Mesothelial cell of epicardium (in vitro differentiated cells): ENCODE data around the gene UBE2M. TPM values are rescaled to one million over a fixed set of nuclear protein-coding genes. Genes with fewer than 3 reads are reported as not detected.
A peak's percentile ranks its signal among the peaks of the same experiment; 100 is the strongest.

ENCODE experiments used
- DNase-seq, 2 experiments: peaks; one replicate each; pipeline ENCODE4 v3.0.0; 2021; ENCODE audit warnings: low spot score in 2 of 2; ENCODE audit not compliant: unreplicated experiment in 2 of 2
- H3K27ac Mint-ChIP-seq: 2 replicates; pipeline ENCODE4 v1.8.0; 2021; ENCODE audit warnings: mixed read lengths
- H3K27me3 Mint-ChIP-seq: 2 replicates; pipeline ENCODE4 v1.8.0; 2021; ENCODE audit warnings: low read depth, mixed read lengths
- H3K36me3 Mint-ChIP-seq: 2 replicates; pipeline ENCODE4 v1.8.0; 2021; ENCODE audit warnings: mixed read lengths
- H3K4me1 Mint-ChIP-seq: 2 replicates; pipeline ENCODE4 v1.8.0; 2021; ENCODE audit warnings: mixed read lengths
- H3K4me3 Mint-ChIP-seq: 2 replicates; pipeline ENCODE4 v1.8.0; 2021; ENCODE audit warnings: mild to moderate bottlenecking, moderate library complexity, mixed read lengths
- H3K9me3 Mint-ChIP-seq: 2 replicates; pipeline ENCODE4 v1.8.0; 2021; ENCODE audit warnings: mixed read lengths
- total RNA-seq: library from RNA; stranded (reverse); gene quantifications from 3 replicates; pipeline ENCODE4 v1.2.1, GENCODE V29; 2021
- TF ChIP-seq, protein P1 (sequence below): fragments of 200-600 bp; sonication (generic); IDR thresholded peaks from one replicate; pipeline ENCODE4 v1.5.0; 2021; ENCODE audit warnings: antibody characterized with exemption; ENCODE audit not compliant: unreplicated experiment

UBE2M gene
- total RNA-seq, 1 donor from 2014 or later, result 73.4 TPM

DNA sequence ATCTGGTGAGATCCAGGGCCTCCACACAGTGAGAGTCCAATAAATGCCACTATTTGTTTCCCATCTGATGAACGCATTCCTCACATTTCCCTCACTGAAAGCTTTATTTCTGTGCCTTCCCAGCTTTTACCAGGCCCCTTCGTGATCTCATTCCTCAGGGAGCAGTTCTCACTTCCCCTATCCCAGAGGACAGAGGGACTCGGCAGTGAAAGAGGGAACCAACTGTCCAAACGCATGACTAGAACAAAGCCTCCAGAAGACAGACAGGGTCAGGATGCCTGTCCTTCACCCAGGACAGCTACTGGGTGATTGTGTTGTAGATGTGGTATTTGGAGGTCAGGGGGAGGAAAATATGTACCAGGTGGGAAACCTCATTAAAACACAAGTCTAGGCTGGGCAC is 36.8 kb downstream of the UBE2M start:
- H3K36me3 Mint-ChIP-seq, result no peaks in the 10 kb centered on the region
- TF ChIP-seq, protein P1, sequence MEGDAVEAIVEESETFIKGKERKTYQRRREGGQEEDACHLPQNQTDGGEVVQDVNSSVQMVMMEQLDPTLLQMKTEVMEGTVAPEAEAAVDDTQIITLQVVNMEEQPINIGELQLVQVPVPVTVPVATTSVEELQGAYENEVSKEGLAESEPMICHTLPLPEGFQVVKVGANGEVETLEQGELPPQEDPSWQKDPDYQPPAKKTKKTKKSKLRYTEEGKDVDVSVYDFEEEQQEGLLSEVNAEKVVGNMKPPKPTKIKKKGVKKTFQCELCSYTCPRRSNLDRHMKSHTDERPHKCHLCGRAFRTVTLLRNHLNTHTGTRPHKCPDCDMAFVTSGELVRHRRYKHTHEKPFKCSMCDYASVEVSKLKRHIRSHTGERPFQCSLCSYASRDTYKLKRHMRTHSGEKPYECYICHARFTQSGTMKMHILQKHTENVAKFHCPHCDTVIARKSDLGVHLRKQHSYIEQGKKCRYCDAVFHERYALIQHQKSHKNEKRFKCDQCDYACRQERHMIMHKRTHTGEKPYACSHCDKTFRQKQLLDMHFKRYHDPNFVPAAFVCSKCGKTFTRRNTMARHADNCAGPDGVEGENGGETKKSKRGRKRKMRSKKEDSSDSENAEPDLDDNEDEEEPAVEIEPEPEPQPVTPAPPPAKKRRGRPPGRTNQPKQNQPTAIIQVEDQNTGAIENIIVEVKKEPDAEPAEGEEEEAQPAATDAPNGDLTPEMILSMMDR, result no peak
- H3K27me3 Mint-ChIP-seq, result no peaks in the 10 kb centered on the region
- peak overlapping the region; percentile 48 for H3K4me3 Mint-ChIP-seq
- DNase-seq, result no peak
- peaks cover 23% of the 10 kb centered on the region for H3K4me1 Mint-ChIP-seq
- no peaks in the 10 kb centered on the region for H3K9me3 Mint-ChIP-seq
- H3K27ac Mint-ChIP-seq, result peak overlapping the region; percentile 75

DNA sequence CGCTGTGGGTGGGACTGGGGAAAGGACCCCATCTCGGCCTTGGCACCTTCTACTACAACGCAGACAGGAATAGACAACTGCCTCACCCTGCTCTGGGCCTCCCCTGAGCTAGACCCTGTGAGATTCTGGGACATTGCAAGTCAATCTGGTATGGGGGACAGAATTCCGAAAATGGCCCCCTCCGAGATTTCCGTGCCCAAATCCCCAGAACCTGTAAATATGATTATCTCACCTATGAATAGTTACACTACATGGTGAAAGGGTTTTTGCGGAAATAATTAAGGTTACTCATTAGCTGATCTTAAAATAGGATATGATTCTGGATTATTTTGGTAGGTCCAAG is 38.2 kb downstream of the UBE2M start:
- H3K4me1 Mint-ChIP-seq, result peaks cover 32% of the 10 kb centered on the region
- H3K4me3 Mint-ChIP-seq, result peak overlapping the region; percentile 92
- no peak for DNase-seq
- H3K27me3 Mint-ChIP-seq, result no peaks in the 10 kb centered on the region
- H3K9me3 Mint-ChIP-seq, result no peaks in the 10 kb centered on the region
- no peaks in the 10 kb centered on the region for H3K36me3 Mint-ChIP-seq
- peak overlapping the region; percentile 99 for H3K27ac Mint-ChIP-seq
- TF ChIP-seq, protein P1, result no peak

DNA sequence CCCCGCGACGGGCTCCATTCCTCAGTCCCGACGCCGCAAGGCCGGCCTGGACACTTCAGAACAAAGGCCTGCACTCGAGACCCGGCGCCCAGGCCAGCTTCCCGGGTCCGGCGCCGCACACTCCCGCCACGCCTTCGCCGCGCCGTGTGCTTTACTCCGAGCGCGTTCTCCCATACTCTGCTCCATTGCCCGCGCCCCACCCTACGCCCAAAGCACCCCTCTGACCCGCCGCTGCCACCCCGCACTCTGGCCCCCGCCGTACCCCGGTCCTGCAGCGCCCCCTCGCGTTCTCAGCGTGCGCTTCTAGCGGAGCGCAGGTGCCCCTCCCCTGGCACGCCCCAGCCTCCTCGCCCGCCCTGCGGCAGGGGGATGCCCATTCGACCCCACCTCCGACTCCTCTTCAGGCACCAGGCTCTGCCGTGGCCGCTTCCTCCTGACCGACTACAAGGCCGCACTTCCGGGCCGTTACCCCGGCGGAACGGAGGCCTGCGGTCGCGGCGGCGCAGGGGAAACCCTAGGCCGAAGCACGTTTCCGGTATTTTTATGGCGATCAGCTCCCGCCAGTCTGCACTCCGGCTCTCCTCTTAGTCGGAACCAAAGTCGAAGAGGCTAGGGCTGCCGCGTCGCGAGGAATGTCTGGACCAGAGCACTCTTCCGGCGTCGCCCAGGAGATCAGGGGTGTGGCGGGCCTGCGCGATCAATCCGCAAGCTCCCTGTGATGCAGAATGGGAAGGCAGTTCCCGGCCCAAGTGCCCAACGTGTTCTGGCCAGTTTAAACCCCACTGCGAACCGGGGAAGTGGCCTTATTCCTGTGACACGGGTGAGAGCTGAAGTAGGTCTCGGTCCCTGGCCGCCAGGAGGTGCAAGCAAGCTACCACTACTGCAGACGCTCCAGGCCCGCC is 38.8 kb downstream of the UBE2M start, which contains the start of gene ZBTB45:
Gene ZBTB45 (minus strand): TSS at position 456 of the 902 bp plus-strand sequence. CDS start 2,137 bp downstream, outside the sequence.
- Mint-ChIP-seq H3K4me3 (peak within 1 kb of the TSS; percentile 92), H3K36me3 (no peaks in the 10 kb centered on the region), H3K9me3 (no peaks in the 10 kb centered on the region), H3K27me3 (no peaks in the 10 kb centered on the region), H3K27ac (peak within 1 kb of the TSS; percentile 99), H3K4me1 (peaks cover 36% of the 10 kb centered on the region)
- peak; percentile 82 to 90 for DNase-seq
- TF ChIP-seq, protein P1, result peak; percentile 71

DNA sequence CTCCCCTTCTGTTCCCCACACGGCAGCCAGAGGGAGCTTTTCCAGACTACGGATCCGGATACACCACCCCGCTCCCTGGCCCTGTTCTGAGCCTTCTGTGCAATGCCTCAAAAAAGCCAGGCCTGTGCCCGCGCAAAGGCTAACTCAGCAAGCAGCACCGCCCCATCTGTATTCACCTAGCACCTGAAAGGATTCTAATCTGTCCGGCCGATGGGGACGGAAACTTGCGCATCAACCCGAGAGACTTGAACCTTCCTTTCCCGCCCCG is 39.4 kb downstream of the UBE2M start:
- H3K9me3 Mint-ChIP-seq, result no peaks in the 10 kb centered on the region
- peak; percentile 55 to 81 for DNase-seq
- TF ChIP-seq, protein P1, result no peak
- peak overlapping the region; percentile 92 for H3K4me3 Mint-ChIP-seq
- no peaks in the 10 kb centered on the region for H3K27me3 Mint-ChIP-seq
- H3K4me1 Mint-ChIP-seq, result peaks cover 40% of the 10 kb centered on the region
- H3K36me3 Mint-ChIP-seq, result no peaks in the 10 kb centered on the region
- H3K27ac Mint-ChIP-seq, result peak overlapping the region; percentile 99

DNA sequence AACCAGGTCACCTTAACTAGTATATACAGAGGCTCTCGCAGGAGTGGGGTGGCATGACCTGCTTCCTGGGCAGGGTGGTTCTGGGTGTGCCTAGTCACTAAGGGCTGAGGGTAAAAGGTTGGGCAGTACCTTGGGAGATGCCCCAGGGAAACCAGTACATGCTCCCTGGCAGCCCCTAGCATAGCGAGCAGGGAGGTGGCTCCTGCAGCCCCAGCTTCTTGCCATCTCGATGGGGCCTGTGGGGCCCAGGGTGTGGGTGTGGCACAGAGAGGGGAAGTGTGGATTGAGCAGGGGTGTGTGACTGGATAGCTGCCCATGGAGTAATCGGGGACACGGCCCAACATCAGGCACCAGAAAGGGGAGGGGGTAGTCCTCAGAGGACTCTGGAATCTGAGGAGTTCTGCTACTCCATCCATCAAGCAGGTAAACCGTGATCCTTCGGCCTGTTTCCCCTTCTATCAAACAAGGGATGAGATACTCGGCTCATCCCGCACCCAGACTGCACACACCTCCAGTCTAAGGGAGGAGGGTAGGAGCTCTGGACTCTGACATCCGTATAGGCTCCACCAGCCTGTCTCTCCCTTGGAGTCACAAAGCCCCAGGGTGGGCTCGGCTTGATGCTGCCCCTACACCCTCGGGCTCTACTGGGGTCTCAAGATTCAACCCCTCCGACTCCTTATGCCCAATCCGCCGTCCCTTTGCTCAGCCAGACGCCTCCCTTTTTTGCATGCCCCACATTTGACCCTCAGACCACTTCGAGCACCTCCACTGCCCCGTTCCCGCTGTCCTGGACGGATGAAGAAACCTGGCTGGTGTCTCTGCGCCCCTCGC is 39.9 kb downstream of the UBE2M start:
- H3K36me3 Mint-ChIP-seq, result no peaks in the 10 kb centered on the region
- H3K9me3 Mint-ChIP-seq, result no peaks in the 10 kb centered on the region
- peaks cover 41% of the 10 kb centered on the region for H3K4me1 Mint-ChIP-seq
- DNase-seq, result no peak
- peak overlapping the region; percentile 99 for H3K27ac Mint-ChIP-seq
- peak overlapping the region; percentile 92 for H3K4me3 Mint-ChIP-seq
- H3K27me3 Mint-ChIP-seq, result no peaks in the 10 kb centered on the region
- TF ChIP-seq, protein P1, result no peak
